K562 (cell line): ENCODE measurements around the gene ST6GALNAC6. TPM values are rescaled to one million over a fixed set of nuclear protein-coding genes. Genes with fewer than 3 reads are reported as not detected.

Source experiments
- CBX2 ChIP-seq: fragments of 200-600 bp; sonication (generic); IDR thresholded peaks from one replicate; pipeline ENCODE4 v1.6.1; 2012; ENCODE audit warnings: mild to moderate bottlenecking, low read length, inconsistent platforms; ENCODE audit not compliant: insufficient read depth, poor library complexity, severe bottlenecking
- HNRNPL ChIP-seq: fragments of 200-400 bp; formaldehyde crosslinking; IDR thresholded peaks from 2 replicates; pipeline ENCODE4 v1.6.1; 2017; ENCODE audit warnings: low read depth, mild to moderate bottlenecking, low read length
- PRPF4 ChIP-seq: fragments of 200-400 bp; formaldehyde crosslinking; IDR thresholded peaks from one replicate; pipeline ENCODE4 v1.6.1; 2017; ENCODE audit warnings: low read length, low read depth, mild to moderate bottlenecking; ENCODE audit not compliant: insufficient read depth, poor library complexity, severe bottlenecking
- PURB ChIP-seq: sonication (generic); formaldehyde crosslinking; IDR thresholded peaks from 2 replicates; pipeline ENCODE4 v1.9.0; 2021; ENCODE audit warnings: low read depth, mild to moderate bottlenecking, missing genetic modification reagents
- RBBP5 ChIP-seq: fragments of 200-600 bp; sonication (generic); IDR thresholded peaks from 2 replicates; pipeline ENCODE4 v1.6.1; 2012; ENCODE audit warnings: borderline replicate concordance, mild to moderate bottlenecking, low read length, control low read depth, inconsistent platforms; ENCODE audit not compliant: insufficient read depth, poor library complexity, severe bottlenecking
- SMAD2 ChIP-seq: fragments of 150-350 bp; IDR thresholded peaks from 2 replicates; pipeline ENCODE4 v1.6.1; 2014; ENCODE audit warnings: low read depth, mild to moderate bottlenecking, low read length
- SMARCE1 ChIP-seq: fragments of 450-650 bp; IDR thresholded peaks from 2 replicates; pipeline ENCODE4 v1.7.1; 2016; ENCODE audit warnings: mild to moderate bottlenecking
- SRSF9 ChIP-seq: fragments of 200-400 bp; formaldehyde crosslinking; IDR thresholded peaks from 2 replicates; pipeline ENCODE4 v1.6.1; 2017; ENCODE audit warnings: low read depth, low read length, borderline replicate concordance
- ZNF644 ChIP-seq: fragments of 200-800 bp; sonication (Bioruptor generic); IDR thresholded peaks from 2 replicates; pipeline ENCODE4 v1.6.1; 2016; ENCODE audit warnings: low read depth, missing genetic modification characterization, missing compliant biosample characterization
- ZZZ3 ChIP-seq: fragments of 450-650 bp; IDR thresholded peaks from 2 replicates; pipeline ENCODE4 v1.6.1; 2016; ENCODE audit warnings: antibody characterized with exemption, mild to moderate bottlenecking, moderate library complexity
- polyA plus RNA-seq, 8 experiments: library from polyadenylated mRNA; depleted of rRNA in 4 of 8; stranded (reverse) in 5 of 8; unstranded in 3 of 8; fragments of >200 nt; fragmentation: Nextera tagmentation in 2 of 8; fragmentation: Illumina TruSeq in 1 of 8; extraction: Ambion mirVana in 2 of 8; extraction: Trizol in 1 of 8; gene quantifications; 2 replicates each; pipeline versions ENCODE4 v1.2.1 to v1.2.3, GENCODE V29; 2011 to 2014; ENCODE audit warnings: inconsistent platforms in 1 of 8, missing spikeins in 1 of 8
- total RNA-seq, 7 experiments: library from RNA; depleted of rRNA in 6 of 7; stranded (reverse); fragments of >200 nt in 6 of 7; fragmentation: Illumina TruSeq in 2 of 7; extraction: Trizol in 2 of 7; gene quantifications; 2 replicates each; pipeline versions ENCODE4 v1.2.1 to v1.2.3, GENCODE V29; 2011 to 2021; ENCODE audit warnings: low replicate concordance in 1 of 7
- TF ChIP-seq, protein P1 (sequence below): sonication (generic); formaldehyde crosslinking; IDR thresholded peaks from 2 replicates; pipeline ENCODE4 v1.8.1; 2023; ENCODE audit warnings: missing genetic modification reagents, mild to moderate bottlenecking, borderline replicate concordance
- TF ChIP-seq, protein P2 (sequence below): sonication (generic); formaldehyde crosslinking; IDR thresholded peaks from 2 replicates; pipeline ENCODE4 v1.8.0; 2022; ENCODE audit warnings: mild to moderate bottlenecking, missing genetic modification reagents
- TF ChIP-seq, protein P3 (sequence below), 2 experiments: fragments of 450-650 bp in 1 of 2; sonication (generic) in 1 of 2; formaldehyde crosslinking in 1 of 2; IDR thresholded peaks in 1 of 2; conservative IDR thresholded peaks in 1 of 2; 2 replicates each; pipeline versions ENCODE4 v1.6.1 to v1.8.1; 2016 to 2023; ENCODE audit warnings: mild to moderate bottlenecking in 2 of 2, moderate library complexity in 2 of 2, inconsistent platforms in 1 of 2, missing genetic modification reagents in 1 of 2
- TF ChIP-seq, protein P4 (sequence below): fragments of 450-650 bp; formaldehyde crosslinking; IDR thresholded peaks from 2 replicates; pipeline ENCODE4 v1.4.0; 2020; ENCODE audit warnings: mild to moderate bottlenecking, mixed read lengths
- TF ChIP-seq, protein P5 (sequence below): fragments of 250-450 bp; sonication (Bioruptor Pico); IDR thresholded peaks from 2 replicates; pipeline ENCODE4 v1.5.0; 2020; ENCODE audit warnings: mild to moderate bottlenecking

The ST6GALNAC6 gene
- total and polyA plus RNA-seq, 9 of the 15 experiments (the other 6 are each of a cell fraction or from before 2014, with no cell fraction given): 0.13 to 23.0 (median 14.5) TPM

DNA sequence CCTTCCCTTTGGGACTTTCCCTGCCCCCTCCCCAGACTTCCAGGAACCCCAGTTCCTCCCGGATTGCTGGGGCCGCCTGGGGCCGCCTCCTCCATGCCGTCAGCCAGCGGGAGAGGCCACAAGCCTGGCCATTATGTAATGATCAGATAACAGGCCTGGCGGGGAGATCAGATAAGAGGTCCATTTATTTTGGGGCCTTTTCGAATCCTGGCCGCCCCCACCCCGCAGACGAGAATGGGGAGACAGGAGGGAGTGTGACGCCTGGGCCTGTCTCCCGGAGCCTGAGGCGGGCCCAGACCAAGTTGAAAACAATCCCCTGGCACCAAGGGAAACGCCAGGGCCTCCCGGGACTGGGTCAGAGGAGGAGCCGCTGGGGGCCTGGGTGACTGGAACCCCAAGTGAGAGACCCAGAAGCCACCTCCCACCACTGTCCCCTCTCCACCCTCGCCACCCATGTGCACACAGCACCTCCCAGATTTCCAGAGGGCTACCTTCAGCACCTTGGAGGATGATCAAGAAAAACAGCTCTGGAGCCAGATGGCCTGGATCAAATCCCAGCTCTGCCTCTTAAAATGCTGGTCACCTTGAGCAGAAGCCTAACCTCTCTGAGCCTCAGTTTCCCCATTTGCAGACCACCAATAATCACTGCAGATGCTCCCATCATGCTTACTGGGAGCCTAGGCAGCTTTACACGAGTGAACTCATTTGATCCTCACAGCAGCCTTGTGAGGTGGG lies 52.8 kb downstream of the ST6GALNAC6 start (continued):
- TF ChIP-seq, protein P1, sequence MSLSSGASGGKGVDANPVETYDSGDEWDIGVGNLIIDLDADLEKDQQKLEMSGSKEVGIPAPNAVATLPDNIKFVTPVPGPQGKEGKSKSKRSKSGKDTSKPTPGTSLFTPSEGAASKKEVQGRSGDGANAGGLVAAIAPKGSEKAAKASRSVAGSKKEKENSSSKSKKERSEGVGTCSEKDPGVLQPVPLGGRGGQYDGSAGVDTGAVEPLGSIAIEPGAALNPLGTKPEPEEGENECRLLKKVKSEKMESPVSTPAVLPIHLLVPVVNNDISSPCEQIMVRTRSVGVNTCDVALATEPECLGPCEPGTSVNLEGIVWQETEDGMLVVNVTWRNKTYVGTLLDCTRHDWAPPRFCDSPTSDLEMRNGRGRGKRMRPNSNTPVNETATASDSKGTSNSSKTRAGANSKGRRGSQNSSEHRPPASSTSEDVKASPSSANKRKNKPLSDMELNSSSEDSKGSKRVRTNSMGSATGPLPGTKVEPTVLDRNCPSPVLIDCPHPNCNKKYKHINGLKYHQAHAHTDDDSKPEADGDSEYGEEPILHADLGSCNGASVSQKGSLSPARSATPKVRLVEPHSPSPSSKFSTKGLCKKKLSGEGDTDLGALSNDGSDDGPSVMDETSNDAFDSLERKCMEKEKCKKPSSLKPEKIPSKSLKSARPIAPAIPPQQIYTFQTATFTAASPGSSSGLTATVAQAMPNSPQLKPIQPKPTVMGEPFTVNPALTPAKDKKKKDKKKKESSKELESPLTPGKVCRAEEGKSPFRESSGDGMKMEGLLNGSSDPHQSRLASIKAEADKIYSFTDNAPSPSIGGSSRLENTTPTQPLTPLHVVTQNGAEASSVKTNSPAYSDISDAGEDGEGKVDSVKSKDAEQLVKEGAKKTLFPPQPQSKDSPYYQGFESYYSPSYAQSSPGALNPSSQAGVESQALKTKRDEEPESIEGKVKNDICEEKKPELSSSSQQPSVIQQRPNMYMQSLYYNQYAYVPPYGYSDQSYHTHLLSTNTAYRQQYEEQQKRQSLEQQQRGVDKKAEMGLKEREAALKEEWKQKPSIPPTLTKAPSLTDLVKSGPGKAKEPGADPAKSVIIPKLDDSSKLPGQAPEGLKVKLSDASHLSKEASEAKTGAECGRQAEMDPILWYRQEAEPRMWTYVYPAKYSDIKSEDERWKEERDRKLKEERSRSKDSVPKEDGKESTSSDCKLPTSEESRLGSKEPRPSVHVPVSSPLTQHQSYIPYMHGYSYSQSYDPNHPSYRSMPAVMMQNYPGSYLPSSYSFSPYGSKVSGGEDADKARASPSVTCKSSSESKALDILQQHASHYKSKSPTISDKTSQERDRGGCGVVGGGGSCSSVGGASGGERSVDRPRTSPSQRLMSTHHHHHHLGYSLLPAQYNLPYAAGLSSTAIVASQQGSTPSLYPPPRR (CRISPR knock-in tag): no peak
- TF ChIP-seq, protein P2, sequence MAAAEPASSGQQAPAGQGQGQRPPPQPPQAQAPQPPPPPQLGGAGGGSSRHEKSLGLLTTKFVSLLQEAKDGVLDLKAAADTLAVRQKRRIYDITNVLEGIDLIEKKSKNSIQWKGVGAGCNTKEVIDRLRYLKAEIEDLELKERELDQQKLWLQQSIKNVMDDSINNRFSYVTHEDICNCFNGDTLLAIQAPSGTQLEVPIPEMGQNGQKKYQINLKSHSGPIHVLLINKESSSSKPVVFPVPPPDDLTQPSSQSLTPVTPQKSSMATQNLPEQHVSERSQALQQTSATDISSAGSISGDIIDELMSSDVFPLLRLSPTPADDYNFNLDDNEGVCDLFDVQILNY (CRISPR knock-in tag): no peak
- no peak for TF ChIP-seq ZZZ3
- no peak for TF ChIP-seq SMAD2
- TF ChIP-seq, protein P3, sequence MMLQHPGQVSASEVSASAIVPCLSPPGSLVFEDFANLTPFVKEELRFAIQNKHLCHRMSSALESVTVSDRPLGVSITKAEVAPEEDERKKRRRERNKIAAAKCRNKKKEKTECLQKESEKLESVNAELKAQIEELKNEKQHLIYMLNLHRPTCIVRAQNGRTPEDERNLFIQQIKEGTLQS (IDR thresholded peaks at IDR 0.05): no peak
- TF ChIP-seq, protein P3 (CRISPR knock-in tag; conservative IDR thresholded peaks at IDR 0.05): no peak
- TF ChIP-seq ZNF644: no peak
- TF ChIP-seq CBX2: no peak
- peak; percentile 76; the same call in 1 of the 2 replicates for TF ChIP-seq SMARCE1
- no peak for TF ChIP-seq HNRNPL
- TF ChIP-seq, protein P4, sequence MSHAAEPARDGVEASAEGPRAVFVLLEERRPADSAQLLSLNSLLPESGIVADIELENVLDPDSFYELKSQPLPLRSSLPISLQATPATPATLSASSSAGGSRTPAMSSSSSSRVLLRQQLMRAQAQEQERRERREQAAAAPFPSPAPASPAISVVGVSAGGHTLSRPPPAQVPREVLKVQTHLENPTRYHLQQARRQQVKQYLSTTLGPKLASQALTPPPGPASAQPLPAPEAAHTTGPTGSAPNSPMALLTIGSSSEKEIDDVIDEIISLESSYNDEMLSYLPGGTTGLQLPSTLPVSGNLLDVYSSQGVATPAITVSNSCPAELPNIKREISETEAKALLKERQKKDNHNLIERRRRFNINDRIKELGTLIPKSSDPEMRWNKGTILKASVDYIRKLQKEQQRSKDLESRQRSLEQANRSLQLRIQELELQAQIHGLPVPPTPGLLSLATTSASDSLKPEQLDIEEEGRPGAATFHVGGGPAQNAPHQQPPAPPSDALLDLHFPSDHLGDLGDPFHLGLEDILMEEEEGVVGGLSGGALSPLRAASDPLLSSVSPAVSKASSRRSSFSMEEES (CRISPR knock-in tag): no peak
- TF ChIP-seq, protein P5, sequence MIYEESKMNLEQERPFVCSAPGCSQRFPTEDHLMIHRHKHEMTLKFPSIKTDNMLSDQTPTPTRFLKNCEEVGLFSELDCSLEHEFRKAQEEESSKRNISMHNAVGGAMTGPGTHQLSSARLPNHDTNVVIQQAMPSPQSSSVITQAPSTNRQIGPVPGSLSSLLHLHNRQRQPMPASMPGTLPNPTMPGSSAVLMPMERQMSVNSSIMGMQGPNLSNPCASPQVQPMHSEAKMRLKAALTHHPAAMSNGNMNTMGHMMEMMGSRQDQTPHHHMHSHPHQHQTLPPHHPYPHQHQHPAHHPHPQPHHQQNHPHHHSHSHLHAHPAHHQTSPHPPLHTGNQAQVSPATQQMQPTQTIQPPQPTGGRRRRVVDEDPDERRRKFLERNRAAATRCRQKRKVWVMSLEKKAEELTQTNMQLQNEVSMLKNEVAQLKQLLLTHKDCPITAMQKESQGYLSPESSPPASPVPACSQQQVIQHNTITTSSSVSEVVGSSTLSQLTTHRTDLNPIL (CRISPR knock-in tag): no peak
- no peak for TF ChIP-seq RBBP5
- no peak for TF ChIP-seq SRSF9
- TF ChIP-seq PURB (CRISPR knock-in tag): no peak
- no peak for TF ChIP-seq PRPF4
